Muscle of leg (tissue), 11 donors: ENCODE measurements around the gene PLCB4. TPM values are rescaled to one million over a fixed set of nuclear protein-coding genes. Genes with fewer than 3 reads are reported as not detected.

Experiments used
- DNase-seq: peaks from one replicate; pipeline ENCODE4 v3.0.0; 2013
- H3K27ac ChIP-seq: one replicate; pipeline ENCODE4 v1.5.1; 2013; ENCODE audit warnings: mild to moderate bottlenecking, low read length, control low read depth
- H3K27me3 ChIP-seq: one replicate; pipeline ENCODE4 v1.6.1; 2013; ENCODE audit warnings: low read length; ENCODE audit not compliant: control insufficient read depth, insufficient read depth
- H3K36me3 ChIP-seq: one replicate; pipeline ENCODE4 v1.6.1; 2013; ENCODE audit warnings: low read length; ENCODE audit not compliant: control insufficient read depth, insufficient read depth
- H3K4me1 ChIP-seq: one replicate; pipeline ENCODE4 v1.6.1; 2013; ENCODE audit warnings: low read length; ENCODE audit not compliant: control insufficient read depth, insufficient read depth
- H3K4me3 ChIP-seq: one replicate; pipeline ENCODE4 v1.5.1; 2013; ENCODE audit warnings: low read length, control low read depth
- H3K9me3 ChIP-seq: replicated peaks from 2 replicates; pipeline ENCODE4 v1.6.1; 2013; ENCODE audit warnings: low read depth, low read length; ENCODE audit not compliant: control insufficient read depth
- WGBS: methylation state at CpG from one replicate; pipeline ENCODE4 v1.1.5; 2013; ENCODE audit warnings: missing lambda C conversion rate; ENCODE audit not compliant: insufficient coverage; 5-methylcytosine and 5-hydroxymethylcytosine counted together
- polyA plus RNA-seq, 8 donors: library from polyadenylated mRNA; unstranded; fragments of 120-200 nt; gene quantifications; one replicate each; pipeline versions ENCODE4 v1.2.1 to v1.2.3, GENCODE V29; 2013; ENCODE audit warnings: inconsistent platforms in 1 of 8, low replicate concordance in 1 of 8; ENCODE audit not compliant: insufficient read length in 8 of 8, insufficient read depth in 1 of 8
- total RNA-seq: library from RNA; stranded (reverse); fragments of 120-200 nt; gene quantifications from one replicate; pipeline ENCODE4 v1.2.4, GENCODE V29; 2013

Gene PLCB4
- total and polyA plus RNA-seq, 9 donors: 3.1 to 5.8 (median 4.3) TPM

DNA sequence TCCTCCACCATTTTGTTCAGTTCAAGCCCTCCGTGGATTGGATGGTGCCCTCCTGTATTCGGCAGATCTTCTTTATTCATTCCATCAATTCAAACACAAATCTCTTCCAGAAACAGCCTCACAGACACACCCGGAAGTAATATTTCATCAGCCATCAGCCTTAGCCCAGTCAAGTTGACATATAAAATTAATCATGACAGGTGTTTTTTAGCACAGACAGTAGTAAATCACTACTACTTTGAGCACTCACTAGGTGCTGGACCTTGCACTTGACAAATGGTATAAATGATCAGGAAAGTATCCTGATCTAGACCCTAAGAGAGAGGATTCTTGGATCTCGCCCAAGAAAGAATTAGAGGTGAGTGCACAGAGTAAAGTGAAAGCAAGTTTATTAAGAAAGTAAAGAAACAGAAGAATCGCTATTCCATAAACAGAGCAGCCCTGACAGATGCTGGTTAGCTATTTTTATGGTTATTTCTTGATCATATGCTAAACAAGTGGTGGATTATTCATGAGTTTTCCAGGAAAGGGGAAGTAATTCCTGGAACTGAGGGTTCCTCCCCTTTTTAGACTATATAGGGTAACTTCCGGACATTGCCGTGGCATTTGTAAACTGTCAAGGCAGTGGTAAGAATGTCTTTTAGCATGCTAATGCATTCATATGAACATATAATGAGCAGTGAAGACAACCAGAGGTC, 250.9 kb downstream of the PLCB4 start:
- no peaks in the 10 kb centered on the region for H3K4me1 ChIP-seq
- 93% methylated on average over 2 of the region's 7 CpGs for WGBS
- no peak overlapping the region for H3K4me3 ChIP-seq
- H3K36me3 ChIP-seq: no peaks in the 10 kb centered on the region
- H3K9me3 ChIP-seq: no peaks in the 10 kb centered on the region
- no peak overlapping the region for H3K27ac ChIP-seq
- peak; percentile 12 for DNase-seq
- H3K27me3 ChIP-seq: no peaks in the 10 kb centered on the region

DNA sequence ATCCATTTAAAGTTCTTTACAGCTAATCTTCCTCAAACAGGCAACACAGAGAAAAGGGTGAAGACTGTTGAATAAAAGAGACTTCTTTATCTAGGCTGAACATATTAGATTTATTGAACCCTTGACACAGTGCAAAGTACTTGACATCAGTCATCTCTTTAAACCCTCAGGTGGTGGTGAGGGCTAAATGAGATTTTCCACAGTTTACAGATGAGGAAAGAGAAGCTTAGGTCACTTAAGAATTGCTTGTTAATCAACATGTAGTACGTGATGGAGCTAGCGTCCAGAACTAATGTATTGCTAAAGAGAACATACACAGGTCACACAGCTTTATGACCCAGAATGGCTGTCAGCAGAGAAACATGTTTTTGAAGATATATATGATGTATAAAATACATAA, 252.1 kb downstream of the PLCB4 start:
- no peak for DNase-seq
- Histone ChIP-seq H3K4me1 (no peaks in the 10 kb centered on the region), H3K36me3 (no peaks in the 10 kb centered on the region), H3K27ac (no peak overlapping the region), H3K4me3 (no peak overlapping the region), H3K27me3 (no peaks in the 10 kb centered on the region), H3K9me3 (no peaks in the 10 kb centered on the region)
- no CpG with 5 or more reads among the region's 2 CpGs for WGBS

DNA sequence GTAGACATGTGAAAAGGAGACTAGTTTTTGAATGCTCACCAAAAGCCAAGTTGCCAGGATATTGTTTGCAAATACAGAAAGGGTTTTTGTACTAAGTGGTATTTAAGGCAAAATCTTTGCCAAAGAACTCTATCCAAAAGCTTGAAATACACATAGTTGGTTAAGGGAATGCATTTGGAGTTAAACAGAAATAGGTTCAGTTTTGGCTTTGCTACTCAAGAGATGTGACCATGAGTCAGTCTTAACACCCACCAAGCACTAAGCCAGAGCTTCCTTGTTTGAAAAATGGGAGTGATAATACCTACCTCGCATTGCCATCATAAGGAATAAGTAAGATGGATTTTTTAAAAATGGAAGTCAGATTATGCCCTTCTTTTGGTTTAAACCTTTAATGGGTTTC, 253.8 kb downstream of the PLCB4 start:
- Histone ChIP-seq H3K36me3 (no peaks in the 10 kb centered on the region), H3K27ac (no peak overlapping the region), H3K27me3 (no peaks in the 10 kb centered on the region), H3K4me1 (no peaks in the 10 kb centered on the region), H3K4me3 (no peak overlapping the region), H3K9me3 (no peaks in the 10 kb centered on the region)
- no CpG with 5 or more reads among the region's 1 CpG for WGBS
- no peak for DNase-seq

DNA sequence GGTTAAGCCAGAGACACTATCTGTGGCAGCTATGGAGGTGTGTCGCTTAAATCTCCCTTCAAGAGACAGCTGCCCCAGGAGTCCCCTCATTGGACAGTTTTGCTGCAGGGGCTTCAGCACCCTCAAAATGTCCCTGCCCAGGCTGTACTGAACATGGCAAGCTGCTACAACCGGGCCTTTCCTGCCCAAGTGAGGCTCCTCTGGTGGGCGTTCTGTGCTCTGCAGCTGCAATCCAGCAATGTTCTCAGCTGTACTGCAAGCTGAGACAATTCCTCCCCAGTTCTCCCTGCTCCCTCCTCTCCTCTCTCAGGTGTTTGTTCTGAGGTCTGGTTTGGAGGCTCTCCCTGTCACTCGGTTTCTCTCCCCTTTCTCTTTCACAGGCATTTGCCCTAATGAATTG, 254.7 kb downstream of the PLCB4 start:
- Histone ChIP-seq H3K27ac (no peak overlapping the region), H3K27me3 (no peaks in the 10 kb centered on the region), H3K4me1 (no peaks in the 10 kb centered on the region), H3K4me3 (no peak overlapping the region), H3K9me3 (no peaks in the 10 kb centered on the region), H3K36me3 (no peaks in the 10 kb centered on the region)
- DNase-seq: no peak
- WGBS: 67% methylated on average over 2 of the region's 4 CpGs

DNA sequence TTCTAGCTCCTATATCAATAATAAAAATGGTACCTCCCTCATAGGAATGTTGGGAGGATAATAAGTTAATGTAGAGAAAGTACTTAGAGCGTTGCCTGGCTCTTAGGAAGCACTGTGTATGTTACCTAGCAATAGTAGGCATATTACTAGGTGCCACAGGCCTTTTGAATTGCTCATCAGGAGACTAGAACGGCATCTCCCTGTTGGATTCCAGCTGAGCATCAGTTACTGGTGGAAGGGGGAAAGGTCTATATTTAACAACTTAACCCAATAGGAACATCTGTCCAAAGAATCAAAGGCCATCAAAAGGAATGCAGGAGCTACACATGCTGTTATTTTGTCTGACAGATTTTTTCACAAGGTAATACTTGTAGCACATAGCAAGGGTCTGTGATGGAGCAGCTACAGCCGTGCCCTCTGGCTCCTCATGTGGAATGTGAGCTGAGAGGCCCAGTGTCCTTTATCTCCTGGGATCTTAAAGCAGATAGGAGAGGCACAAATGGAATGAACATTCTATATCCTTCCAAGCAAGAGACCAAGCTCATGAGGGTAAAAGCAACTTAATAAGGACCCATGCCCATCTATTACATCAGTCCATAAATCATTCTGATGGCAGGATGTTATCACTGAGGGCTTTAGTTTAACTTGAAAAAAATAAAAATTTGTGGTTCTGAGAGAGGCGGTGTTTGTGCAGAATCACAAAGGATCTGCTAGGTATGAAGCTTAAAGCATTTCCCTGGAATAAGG, 260.6 kb downstream of the PLCB4 start:
- Histone ChIP-seq H3K9me3 (no peaks in the 10 kb centered on the region), H3K4me3 (no peak overlapping the region), H3K27me3 (no peaks in the 10 kb centered on the region), H3K36me3 (no peaks in the 10 kb centered on the region), H3K27ac (no peak overlapping the region), H3K4me1 (no peaks in the 10 kb centered on the region)
- WGBS: 100% methylated on average over 2 of the region's 4 CpGs
- DNase-seq: no peak

DNA sequence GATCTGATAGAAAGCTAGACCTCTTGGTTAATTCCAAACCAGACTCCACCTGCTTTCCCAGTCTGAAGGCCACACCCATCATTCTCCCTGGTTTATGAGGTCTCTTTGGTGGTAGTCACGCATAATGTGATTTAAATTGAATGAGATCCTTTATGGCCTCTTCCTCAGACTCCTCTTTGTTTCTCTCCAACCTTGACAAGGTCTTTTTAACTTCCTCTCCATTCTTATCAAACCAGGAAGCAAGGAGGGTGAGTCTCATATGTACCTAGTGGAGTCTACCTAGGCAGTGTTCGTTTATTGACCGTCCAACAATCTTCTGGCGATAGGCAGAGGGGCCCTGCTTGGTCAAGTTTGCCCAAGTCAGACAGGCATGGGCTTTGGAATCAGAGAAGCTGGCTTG, 261.3 kb downstream of the PLCB4 start:
- H3K4me1 ChIP-seq: no peaks in the 10 kb centered on the region
- H3K4me3 ChIP-seq: no peak overlapping the region
- no peaks in the 10 kb centered on the region for H3K27me3 ChIP-seq
- H3K27ac ChIP-seq: no peak overlapping the region
- WGBS: 100% methylated on average over 3 of the region's 4 CpGs
- no peaks in the 10 kb centered on the region for H3K36me3 ChIP-seq
- no peak for DNase-seq
- H3K9me3 ChIP-seq: no peaks in the 10 kb centered on the region

DNA sequence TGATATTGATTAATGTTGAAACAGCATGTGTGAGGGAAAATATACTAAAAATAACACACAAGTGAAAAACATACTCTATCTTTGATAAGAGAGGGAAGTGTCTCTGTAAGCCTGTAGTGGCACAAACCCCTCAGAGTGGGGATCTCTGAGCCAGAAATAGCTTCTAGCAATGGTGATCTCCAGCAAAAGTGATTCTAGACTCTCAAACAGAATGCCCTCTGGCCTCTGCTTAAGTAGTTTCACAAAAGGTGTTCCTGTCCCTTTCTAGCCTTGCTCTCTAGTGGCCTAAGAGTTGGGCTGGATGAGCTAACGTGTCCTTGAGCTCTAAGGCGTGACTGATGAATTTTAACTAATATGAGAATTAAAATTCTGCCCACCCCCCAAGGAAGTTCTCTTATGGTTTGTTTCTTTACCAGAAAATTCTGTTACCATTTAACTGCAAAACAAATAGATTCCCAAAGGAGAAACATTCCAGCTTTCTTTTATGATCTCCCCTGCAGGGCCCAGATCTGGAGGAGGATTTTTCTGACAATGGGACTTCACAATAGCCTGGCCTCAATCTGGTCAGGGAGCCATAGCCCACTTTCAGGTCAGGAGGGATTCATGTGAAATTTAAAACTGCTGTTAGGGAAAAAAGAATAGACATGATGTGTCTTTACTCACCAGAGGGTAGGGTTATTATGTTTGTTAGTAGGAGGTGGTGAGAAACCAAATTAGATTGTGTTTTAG, 263.0 kb downstream of the PLCB4 start:
- no peak overlapping the region for H3K27ac ChIP-seq
- no CpG with 5 or more reads among the region's 2 CpGs for WGBS

DNA sequence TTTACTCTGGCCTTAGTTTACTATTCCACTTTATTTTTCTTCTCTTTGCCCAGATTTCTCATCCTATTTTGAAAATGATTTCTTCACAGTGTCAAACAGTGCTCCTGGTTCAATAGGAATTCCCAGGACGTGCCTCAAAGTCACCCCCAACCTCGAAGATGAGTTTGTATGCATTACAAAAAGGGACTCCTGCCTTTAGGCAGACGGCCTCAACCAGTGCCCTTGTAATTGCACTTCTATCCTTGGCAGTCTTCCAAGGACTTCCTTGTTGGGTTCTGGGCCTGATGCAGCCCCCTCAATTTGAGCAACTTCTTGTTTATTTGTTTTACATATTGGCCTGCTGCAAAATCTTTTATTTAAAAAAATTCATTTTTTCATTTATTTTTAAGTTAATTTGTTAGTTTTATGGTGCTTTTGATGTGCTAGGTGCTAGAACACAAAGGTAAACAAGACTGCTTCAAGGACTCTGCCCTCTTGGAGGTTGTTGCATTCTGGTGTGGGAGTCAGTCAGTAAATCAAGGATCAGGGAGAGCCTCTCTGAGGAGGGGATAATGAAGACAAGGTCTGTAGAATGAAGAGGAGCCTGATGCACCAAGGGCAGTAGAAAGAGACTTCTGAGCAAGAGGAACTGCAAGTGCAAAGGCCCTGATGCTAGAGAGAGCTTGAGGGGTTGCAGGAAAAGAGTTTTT, 264.0 kb downstream of the PLCB4 start:
- H3K36me3 ChIP-seq: no peaks in the 10 kb centered on the region
- no peaks in the 10 kb centered on the region for H3K27me3 ChIP-seq
- H3K4me3 ChIP-seq: no peak overlapping the region
- H3K9me3 ChIP-seq: no peaks in the 10 kb centered on the region
- WGBS: 57% methylated on average over 3 of the region's 3 CpGs
- no peaks in the 10 kb centered on the region for H3K4me1 ChIP-seq
- H3K27ac ChIP-seq: no peak overlapping the region
- no peak for DNase-seq

More for the DNA sequence above, 263.0 kb downstream of the PLCB4 start:
- Histone ChIP-seq H3K36me3 (no peaks in the 10 kb centered on the region), H3K9me3 (no peaks in the 10 kb centered on the region), H3K4me1 (no peaks in the 10 kb centered on the region), H3K27me3 (no peaks in the 10 kb centered on the region), H3K4me3 (no peak overlapping the region)
- DNase-seq: no peak

DNA sequence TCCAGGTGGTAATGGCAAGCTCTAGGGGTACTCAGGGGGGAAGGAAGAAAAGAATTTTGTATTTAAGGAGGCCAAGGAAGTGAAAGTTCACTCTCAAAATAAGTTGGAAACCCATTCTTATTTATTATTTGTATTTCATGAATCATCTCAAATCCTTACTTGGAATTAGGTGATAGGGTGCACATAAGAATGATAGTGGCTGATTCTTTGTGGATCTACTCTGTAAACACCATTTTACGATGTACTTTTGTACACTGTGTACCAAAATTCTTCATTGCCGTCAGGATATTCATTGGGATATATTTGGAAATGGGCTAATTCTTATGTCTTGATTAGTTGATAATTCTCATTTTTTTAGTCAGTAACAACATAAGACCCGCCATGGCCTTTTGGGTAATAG, 266.0 kb downstream of the PLCB4 start:
- no peak for DNase-seq
- no peak overlapping the region for H3K4me3 ChIP-seq
- H3K27ac ChIP-seq: no peak overlapping the region
- H3K9me3 ChIP-seq: no peaks in the 10 kb centered on the region
- no peaks in the 10 kb centered on the region for H3K36me3 ChIP-seq
- no CpG with 5 or more reads among the region's 3 CpGs for WGBS
- no peaks in the 10 kb centered on the region for H3K4me1 ChIP-seq
- no peaks in the 10 kb centered on the region for H3K27me3 ChIP-seq

DNA sequence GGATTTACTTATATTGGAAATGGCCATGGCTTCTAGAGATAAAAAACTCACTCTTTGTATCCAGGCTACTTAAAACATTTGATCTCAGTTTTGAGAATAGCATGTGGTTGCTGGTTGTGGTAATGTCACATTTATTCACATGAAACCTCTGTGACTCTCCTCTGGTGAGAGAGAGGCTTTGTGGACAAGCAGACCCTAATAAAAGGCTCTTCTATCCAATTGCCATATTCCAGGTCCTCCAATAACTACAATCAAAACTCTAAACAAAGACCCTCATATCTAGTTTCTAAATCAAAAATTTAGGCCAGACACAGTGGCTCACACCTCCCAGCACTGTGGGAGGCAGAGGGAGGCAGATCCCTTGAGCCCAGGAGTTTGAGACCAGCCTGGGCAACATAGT, 269.2 kb downstream of the PLCB4 start:
- no peak overlapping the region for H3K4me3 ChIP-seq
- H3K27me3 ChIP-seq: no peaks in the 10 kb centered on the region
- DNase-seq: no peak
- H3K27ac ChIP-seq: no peak overlapping the region
- no peaks in the 10 kb centered on the region for H3K9me3 ChIP-seq
- H3K36me3 ChIP-seq: no peaks in the 10 kb centered on the region
- no peaks in the 10 kb centered on the region for H3K4me1 ChIP-seq
